Nephron progenitor cell (in vitro differentiated cells): Measurements from ENCODE around the gene DNAAF8.

Source experiments
- DNase-seq: peaks from one replicate; pipeline ENCODE4 v3.0.0; 2021
- H3K27ac Mint-ChIP-seq: 2 replicates; pipeline ENCODE4 v1.8.0; 2021; ENCODE audit warnings: mild to moderate bottlenecking, moderate library complexity, mixed read lengths
- H3K27me3 Mint-ChIP-seq: 2 replicates; pipeline ENCODE4 v1.8.0; 2021; ENCODE audit warnings: mild to moderate bottlenecking, low read depth, mixed read lengths; ENCODE audit not compliant: poor library complexity
- H3K36me3 Mint-ChIP-seq: 2 replicates; pipeline ENCODE4 v1.8.0; 2021; ENCODE audit warnings: low read depth, mixed read lengths
- H3K4me1 Mint-ChIP-seq: 2 replicates; pipeline ENCODE4 v1.8.0; 2021; ENCODE audit warnings: mixed read lengths
- H3K4me3 Mint-ChIP-seq: 2 replicates; pipeline ENCODE4 v1.8.0; 2021; ENCODE audit warnings: mild to moderate bottlenecking, moderate library complexity, mixed read lengths
- H3K9me3 Mint-ChIP-seq: 2 replicates; pipeline ENCODE4 v1.8.0; 2021; ENCODE audit warnings: mild to moderate bottlenecking, moderate library complexity, mixed read lengths
- CTCF ChIP-seq: fragments of 200-600 bp; sonication (generic); IDR thresholded peaks from 2 replicates; pipeline ENCODE4 v1.5.0; 2021; ENCODE audit warnings: antibody characterized with exemption

Gene DNAAF8

GRCh38 chr16:4760221-4760910, 26.0 kb downstream of the DNAAF8 start:
- Mint-ChIP-seq H3K36me3 (peaks cover 52% of the 10 kb centered on the region), H3K9me3 (peaks cover 7% of the 10 kb centered on the region), H3K4me1 (no peaks in the 10 kb centered on the region), H3K4me3 (no peak overlapping the region), H3K27ac (no peak overlapping the region), H3K27me3 (no peaks in the 10 kb centered on the region)
- TF ChIP-seq CTCF = no peak
- no peak for DNase-seq

- peaks cover 11% of the 10 kb centered on the region for H3K4me1 Mint-ChIP-seq
- no peak overlapping the region for H3K27ac Mint-ChIP-seq
These were observed 27.9 kb downstream of the DNAAF8 start for GRCh38 chr16:4762205-4762604.

GRCh38 chr16:4763791-4764190, 29.5 kb downstream of the DNAAF8 start:
- Mint-ChIP-seq H3K9me3 (no peaks in the 10 kb centered on the region), H3K4me3 (peak overlapping the region; percentile 23), H3K27me3 (no peaks in the 10 kb centered on the region), H3K4me1 (peaks cover 18% of the 10 kb centered on the region), H3K27ac (no peak overlapping the region), H3K36me3 (peaks cover 24% of the 10 kb centered on the region)
- no peak for DNase-seq
- no peak for TF ChIP-seq CTCF

More at GRCh38 chr16:4762205-4762604, 27.9 kb downstream of the DNAAF8 start:
- TF ChIP-seq CTCF = no peak
- peaks cover 34% of the 10 kb centered on the region for H3K36me3 Mint-ChIP-seq
- H3K4me3 Mint-ChIP-seq = no peak overlapping the region
- no peaks in the 10 kb centered on the region for H3K27me3 Mint-ChIP-seq
- DNase-seq = no peak
- no peaks in the 10 kb centered on the region for H3K9me3 Mint-ChIP-seq

GRCh38 chr16:4765511-4766474, 31.5 kb downstream of the DNAAF8 start:
- peaks cover 9% of the 10 kb centered on the region for H3K36me3 Mint-ChIP-seq
- no peaks in the 10 kb centered on the region for H3K9me3 Mint-ChIP-seq
- no peaks in the 10 kb centered on the region for H3K27me3 Mint-ChIP-seq
- H3K4me1 Mint-ChIP-seq = peaks cover 25% of the 10 kb centered on the region
- no peak for DNase-seq
- H3K4me3 Mint-ChIP-seq = peak overlapping the region; percentile 88
- TF ChIP-seq CTCF = no peak
- H3K27ac Mint-ChIP-seq = peak overlapping the region; percentile 91

GRCh38 chr16:4766875-4767628, 32.7 kb downstream of the DNAAF8 start, which contains the start of gene ZNF500:
Gene ZNF500, minus strand, starts transcription at chr16:4767162. Its CDS starts 1,184 bp downstream, at chr16:4765978.
- Mint-ChIP-seq H3K27me3 (no peaks in the 10 kb centered on the region), H3K9me3 (no peaks in the 10 kb centered on the region), H3K4me1 (peaks cover 25% of the 10 kb centered on the region), H3K4me3 (peak within 1 kb of the TSS; percentile 88), H3K27ac (peak within 1 kb of the TSS; percentile 91), H3K36me3 (peaks cover 6% of the 10 kb centered on the region)
- TF ChIP-seq CTCF = no peak
- DNase-seq = peak; percentile 99
